HG03196 (cell line): ENCODE measurements around the gene TSPAN12.

Source experiments
- ATAC-seq: cut with Tn5 transposase; IDR thresholded peaks from one replicate; pipeline ENCODE4 v1.9.1; 2021; ENCODE audit not compliant: unreplicated experiment

TSPAN12 gene

GRCh38 chr7:120843109-120843508, 14.8 kb downstream of the TSPAN12 start:
- ATAC-seq: no peak

- ATAC-seq: no peak
These were observed 15.8 kb downstream of the TSPAN12 start for GRCh38 chr7:120842121-120842621.

- no peak for ATAC-seq
These were observed 16.3 kb downstream of the TSPAN12 start for GRCh38 chr7:120841608-120842007.

- peak; percentile 67 for ATAC-seq
These were observed 19.7 kb downstream of the TSPAN12 start for GRCh38 chr7:120838281-120838682.

- peak; percentile 35 for ATAC-seq
These were observed 20.3 kb downstream of the TSPAN12 start for GRCh38 chr7:120837599-120837998.

- ATAC-seq: no peak
These were observed 21.3 kb downstream of the TSPAN12 start for GRCh38 chr7:120836556-120837115.

- no peak for ATAC-seq
These were observed 23.2 kb downstream of the TSPAN12 start for GRCh38 chr7:120834726-120835125.

- no peak for ATAC-seq
These were observed 24.4 kb downstream of the TSPAN12 start for GRCh38 chr7:120833546-120833945.

GRCh38 chr7:120832803-120833202, 25.1 kb downstream of the TSPAN12 start:
- no peak for ATAC-seq

GRCh38 chr7:120831260-120831659, 26.7 kb downstream of the TSPAN12 start:
- no peak for ATAC-seq

- no peak for ATAC-seq
These were observed 28.5 kb downstream of the TSPAN12 start for GRCh38 chr7:120829487-120829886.

- no peak for ATAC-seq
These were observed 29.4 kb downstream of the TSPAN12 start for GRCh38 chr7:120828528-120828927.

GRCh38 chr7:120827371-120828118, 30.4 kb downstream of the TSPAN12 start:
- ATAC-seq: no peak

GRCh38 chr7:120825576-120825975, 32.4 kb downstream of the TSPAN12 start:
- ATAC-seq: no peak

- no peak for ATAC-seq
These were observed 32.8 kb downstream of the TSPAN12 start for GRCh38 chr7:120825152-120825551.

- no peak for ATAC-seq
These were observed 38.1 kb downstream of the TSPAN12 start for GRCh38 chr7:120819861-120820260.

- no peak for ATAC-seq
These were observed 40.1 kb downstream of the TSPAN12 start for GRCh38 chr7:120817851-120818250.

- ATAC-seq: no peak
These were observed 43.5 kb downstream of the TSPAN12 start for GRCh38 chr7:120814253-120814939.

GRCh38 chr7:120813546-120814252, 44.2 kb downstream of the TSPAN12 start:
- ATAC-seq: no peak

- ATAC-seq: no peak
These were observed 44.9 kb downstream of the TSPAN12 start for GRCh38 chr7:120813089-120813488.

GRCh38 chr7:120809260-120809659, 48.7 kb downstream of the TSPAN12 start:
- ATAC-seq: no peak
